ENCODE results near the gene PLCL1. TPM values are rescaled to one million over a fixed set of nuclear protein-coding genes. Genes with fewer than 3 reads are reported as not detected.

The PLCL1 gene
- total and polyA plus RNA-seq, 2 donors (not counting 3 experiments of a cell fraction or from before 2014, with no cell fraction given): 0.79 to 3.4 TPM

- Histone ChIP-seq H3K79me2 (ENCODE audit: control insufficient read depth, insufficient read depth, low read length) (no peaks in the 10 kb centered on the region), H3K9me1 (replicated peaks; ENCODE audit: control insufficient read depth, extremely low read depth, insufficient read depth, low read length) (no peaks in the 10 kb centered on the region), H3K9ac (replicated peaks; ENCODE audit: extremely low read depth, insufficient read depth, low read length) (no peak overlapping the region), H3K4me1 (ENCODE audit: control insufficient read depth, extremely low read depth, insufficient read depth, low read length) (no peaks in the 10 kb centered on the region), H3K27ac (ENCODE audit: insufficient read depth, low read depth, low read length) (no peak overlapping the region), H3K4me3 (replicated peaks in 1 of 3; ENCODE audit: insufficient read depth in 1 of 3, low read depth in 1 of 3, low read length in 3 of 3) (no peak overlapping the region), H4K20me1 (replicated peaks; ENCODE audit: control insufficient read depth, extremely low read depth, insufficient read depth, low read length) (no peaks in the 10 kb centered on the region), H2AFZ (ENCODE audit: low read depth, low read length) (no peak overlapping the region), H3K27me3 (ENCODE audit: control insufficient read depth in 2 of 2, insufficient read depth in 2 of 2, low read length in 2 of 2) (no peaks in the 10 kb centered on the region), H3K36me3 (ENCODE audit: control insufficient read depth in 2 of 2, extremely low read depth in 1 of 2, insufficient read depth in 2 of 2, low read length in 2 of 2) (no peaks in the 10 kb centered on the region), H3K9me3 (replicated peaks; ENCODE audit: control insufficient read depth, insufficient read depth, low read length) (no peaks in the 10 kb centered on the region), H3K4me2 (ENCODE audit: insufficient read depth, low read length) (no peak overlapping the region)
- BruUV-seq (replicated peaks): no TSS peak
- DNase-seq (ENCODE audit: low read depth, low spot score) (no peak), FAIRE-seq (no peak)
- TF ChIP-seq FOS (IDR thresholded peaks at IDR 0.05; ENCODE audit: borderline replicate concordance, insufficient read depth, low read length): no peak
- TF ChIP-seq CTCF (IDR thresholded peaks at IDR 0.05; ENCODE audit: extremely low read depth in 1 of 2, insufficient read depth in 1 of 2, low read depth in 1 of 2, low read length in 2 of 2): no peak
- no peak for TF ChIP-seq GATA2 (IDR thresholded peaks at IDR 0.05; ENCODE audit: insufficient read depth, insufficient read length, low read depth, low read length)
- no peak for TF ChIP-seq JUN (IDR thresholded peaks at IDR 0.05; ENCODE audit: borderline replicate concordance, insufficient read depth, insufficient read length, low read depth)
- TF ChIP-seq MYC (IDR thresholded peaks at IDR 0.05; ENCODE audit: low read depth, low read length): no peak
- TF ChIP-seq EZH2 (IDR thresholded peaks at IDR 0.05; ENCODE audit: borderline replicate concordance, low read depth, low read length, severe bottlenecking): no peak
- no peak for TF ChIP-seq POLR2AphosphoS5 (IDR thresholded peaks at IDR 0.05; ENCODE audit: insufficient read depth, low read depth, low read length)
- TF ChIP-seq, protein P1, sequence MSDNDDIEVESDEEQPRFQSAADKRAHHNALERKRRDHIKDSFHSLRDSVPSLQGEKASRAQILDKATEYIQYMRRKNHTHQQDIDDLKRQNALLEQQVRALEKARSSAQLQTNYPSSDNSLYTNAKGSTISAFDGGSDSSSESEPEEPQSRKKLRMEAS (IDR thresholded peaks at IDR 0.05; ENCODE audit: insufficient read depth, insufficient read length): no peak
- no peak for TF ChIP-seq POLR2A (IDR thresholded peaks at IDR 0.05; ENCODE audit: low read depth, low read length)
- CTCF ChIA-PET: interaction anchor here (1.2 kb wide), 1 partner anchor 9 kb away, joined by 3 read pairs; no protein-coding TSS in a partner anchor
- dilution Hi-C loops (cut with MboI; ENCODE audit: extremely low pct_ligation_motif_present, low sequenced_read_pairs): no loop called here
- POLR2A ChIA-PET: no interaction called here
- intact Hi-C loops (cut with micrococcal nuclease): no loop called here
Measured at GRCh38 chr2:197990356-197990755, 186.0 kb downstream of the PLCL1 start.
